Colonic mucosa (tissue), 4 donors: ENCODE data around the gene MAPK10. TPM values are rescaled to one million over a fixed set of nuclear protein-coding genes. Genes with fewer than 3 reads are reported as not detected.

Experiments used
- DNase-seq: peaks from one replicate; pipeline ENCODE4 v3.0.0-alpha.2; 2020
- H3K27ac ChIP-seq: fragments of 200-600 bp; one replicate; pipeline ENCODE4 v1.8.0; 2021
- H3K27me3 ChIP-seq: fragments of 200-600 bp; one replicate; pipeline ENCODE4 v1.8.0; 2021
- H3K36me3 ChIP-seq: fragments of 200-600 bp; one replicate; pipeline ENCODE4 v1.8.0; 2021
- H3K4me1 ChIP-seq: fragments of 200-600 bp; one replicate; pipeline ENCODE4 v1.8.0; 2021; ENCODE audit warnings: mild to moderate bottlenecking
- H3K4me3 ChIP-seq: fragments of 200-600 bp; one replicate; pipeline ENCODE4 v1.8.0; 2021
- H3K9ac ChIP-seq, 2 donors: one replicate each; pipeline ENCODE4 v1.7.0; 2013; ENCODE audit warnings: control low read depth in 2 of 2, low read depth in 2 of 2, low read length in 2 of 2
- H3K9me3 ChIP-seq: fragments of 200-600 bp; one replicate; pipeline ENCODE4 v1.8.0; 2021
- CTCF ChIP-seq: fragments of 200-600 bp; IDR thresholded peaks from one replicate; pipeline ENCODE4 v1.8.0; 2022; ENCODE audit warnings: antibody characterized with exemption, mild to moderate bottlenecking
- intact Hi-C: fragments of 100-400 bp; cut with DNase I; formaldehyde crosslinking; loops from one replicate; pipeline ENCODE4 v1.14.1; 2022
- total RNA-seq, 2 donors: library from RNA; stranded (reverse); fragmentation: NEBNext Ultra II Directional in 1 of 2; extraction: Animal tissue kit (Norgen Biotek cat#: 25700) in 1 of 2; gene quantifications; one replicate each; pipeline ENCODE4 v1.2.1, GENCODE V29; 2021
- donor health status: healthy.
- donor health status: DM: no; HTN: no; CAD: no.
- donor health status: DM: no; HTN: no; CAD: no.

MAPK10 gene
- total RNA-seq, 2 donors from 2014 or later: 2.6 to 4.4 TPM

- no peaks in the 10 kb centered on the region for H3K27me3 ChIP-seq
- H3K4me3 ChIP-seq: no peak overlapping the region
- H3K9ac ChIP-seq: no peak overlapping the region
- intact Hi-C loops: no loop called here
- no peaks in the 10 kb centered on the region for H3K4me1 ChIP-seq
- H3K27ac ChIP-seq: no peak overlapping the region
- TF ChIP-seq CTCF: no peak
- H3K9me3 ChIP-seq: no peaks in the 10 kb centered on the region
- H3K36me3 ChIP-seq: no peaks in the 10 kb centered on the region
- no peak for DNase-seq
Measured at GRCh38 chr4:86117705-86118302, 242.0 kb downstream of the MAPK10 start.

- no peaks in the 10 kb centered on the region for H3K9me3 ChIP-seq
- H3K27me3 ChIP-seq: no peaks in the 10 kb centered on the region
- H3K36me3 ChIP-seq: no peaks in the 10 kb centered on the region
- no peak for TF ChIP-seq CTCF
- no peak for DNase-seq
- H3K4me1 ChIP-seq: no peaks in the 10 kb centered on the region
- H3K9ac ChIP-seq: no peak overlapping the region
- H3K27ac ChIP-seq: no peak overlapping the region
- intact Hi-C loops: no loop called here
- no peak overlapping the region for H3K4me3 ChIP-seq
Measured at GRCh38 chr4:86114563-86114962, 245.3 kb downstream of the MAPK10 start.

DNA sequence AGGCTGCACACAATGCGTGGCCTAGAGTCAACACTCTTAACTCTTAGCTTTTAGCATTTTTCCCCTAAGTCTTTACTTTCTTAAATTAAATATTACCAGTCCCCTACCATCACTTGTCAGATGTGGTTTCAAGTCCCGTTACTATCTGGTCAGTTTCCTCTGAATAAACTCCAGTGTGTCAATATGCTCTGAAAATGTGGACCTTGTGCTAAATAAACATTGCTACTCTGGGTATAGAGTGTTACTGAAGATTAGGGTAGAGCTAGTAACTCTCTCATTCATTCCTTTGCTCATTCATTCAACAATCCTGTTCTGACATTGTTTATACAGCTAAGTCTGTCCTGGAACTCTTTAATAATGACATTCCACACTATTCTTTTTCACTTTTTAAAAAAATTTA is 251.0 kb downstream of the MAPK10 start:
- no peak for DNase-seq
- intact Hi-C loops: no loop called here
- no peak overlapping the region for H3K27ac ChIP-seq
- no peaks in the 10 kb centered on the region for H3K27me3 ChIP-seq
- H3K36me3 ChIP-seq: no peaks in the 10 kb centered on the region
- H3K9me3 ChIP-seq: no peaks in the 10 kb centered on the region
- no peak for TF ChIP-seq CTCF
- H3K9ac ChIP-seq: no peak overlapping the region
- no peaks in the 10 kb centered on the region for H3K4me1 ChIP-seq
- no peak overlapping the region for H3K4me3 ChIP-seq

DNA sequence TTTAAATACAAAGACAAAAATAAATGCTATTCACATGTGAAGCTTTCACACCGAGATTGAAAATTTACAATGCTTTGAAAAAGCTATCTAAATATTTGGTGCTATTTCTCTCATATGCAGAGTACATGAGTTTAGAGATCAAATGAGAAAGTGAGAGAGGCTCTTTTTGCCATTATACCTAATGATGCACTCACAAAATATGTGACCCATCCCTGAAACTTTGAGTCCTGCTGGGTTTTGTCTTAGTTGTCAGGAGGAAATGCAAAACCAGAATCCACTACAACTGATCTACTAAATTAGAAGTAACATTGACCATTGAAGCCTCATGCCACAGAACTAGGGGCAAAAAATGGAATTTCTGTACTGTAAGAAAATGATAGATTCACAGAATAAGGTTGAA is 251.7 kb downstream of the MAPK10 start:
- H3K27ac ChIP-seq: no peak overlapping the region
- no peaks in the 10 kb centered on the region for H3K9me3 ChIP-seq
- TF ChIP-seq CTCF: no peak
- H3K27me3 ChIP-seq: no peaks in the 10 kb centered on the region
- DNase-seq: no peak
- H3K4me1 ChIP-seq: no peaks in the 10 kb centered on the region
- no peak overlapping the region for H3K4me3 ChIP-seq
- no peaks in the 10 kb centered on the region for H3K36me3 ChIP-seq
- intact Hi-C loops: no loop called here
- no peak overlapping the region for H3K9ac ChIP-seq

GRCh38 chr4:86107112-86107511 is 252.7 kb downstream of the MAPK10 start:
- H3K9me3 ChIP-seq: no peaks in the 10 kb centered on the region
- no peak overlapping the region for H3K27ac ChIP-seq
- no peak overlapping the region for H3K9ac ChIP-seq
- intact Hi-C loops: no loop called here
- no peaks in the 10 kb centered on the region for H3K36me3 ChIP-seq
- no peaks in the 10 kb centered on the region for H3K4me1 ChIP-seq
- no peak for DNase-seq
- no peak for TF ChIP-seq CTCF
- H3K4me3 ChIP-seq: no peak overlapping the region
- no peaks in the 10 kb centered on the region for H3K27me3 ChIP-seq
